GM10847 (cell line): ENCODE results near the gene BAZ1A.

ENCODE experiments used
- POLR2A ChIP-seq: IDR thresholded peaks from 2 replicates; pipeline ENCODE4 v1.6.1; 2011; ENCODE audit not compliant: insufficient read length; ENCODE audit errors: extremely low read depth

BAZ1A gene

DNA sequence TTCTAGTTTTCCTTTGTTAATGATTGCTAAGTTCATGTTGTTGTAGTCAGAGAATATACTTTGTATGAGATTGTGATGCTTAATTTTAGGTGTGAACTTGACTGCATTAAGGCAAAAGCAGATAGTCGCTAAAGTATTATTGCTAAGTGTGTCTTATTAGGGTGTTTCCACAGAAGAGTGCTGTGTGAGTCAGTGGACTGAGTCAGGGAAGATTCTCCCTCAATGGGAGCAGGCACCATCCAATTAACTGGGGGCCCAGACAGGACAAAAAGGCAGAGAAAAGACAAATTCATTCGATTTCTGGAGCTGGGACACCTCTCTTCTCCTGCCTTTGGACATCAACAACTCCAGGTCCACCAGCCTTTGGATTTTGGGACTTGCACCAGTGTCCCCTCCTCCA is 48.5 kb downstream of the BAZ1A start:
- no peak for TF ChIP-seq POLR2A

DNA sequence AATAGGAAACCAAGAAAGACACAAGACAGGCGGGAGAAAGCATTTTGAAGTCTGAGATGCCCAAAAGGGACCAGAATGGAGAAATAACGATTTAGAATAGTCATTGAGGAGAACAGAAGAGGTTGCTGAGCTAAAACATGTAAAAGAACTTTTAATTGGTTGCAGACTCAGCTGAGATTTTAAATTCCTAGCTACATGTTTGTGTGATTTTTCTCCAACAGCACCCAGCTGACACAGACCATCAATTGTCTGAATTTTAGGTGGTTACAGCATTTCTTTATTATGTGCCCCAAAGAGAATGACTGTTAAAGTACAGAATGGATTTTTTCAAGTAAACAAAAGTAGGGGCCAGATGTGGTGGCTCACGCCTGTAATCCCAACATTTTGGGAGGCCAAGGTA is 50.3 kb downstream of the BAZ1A start:
- TF ChIP-seq POLR2A, result no peak

DNA sequence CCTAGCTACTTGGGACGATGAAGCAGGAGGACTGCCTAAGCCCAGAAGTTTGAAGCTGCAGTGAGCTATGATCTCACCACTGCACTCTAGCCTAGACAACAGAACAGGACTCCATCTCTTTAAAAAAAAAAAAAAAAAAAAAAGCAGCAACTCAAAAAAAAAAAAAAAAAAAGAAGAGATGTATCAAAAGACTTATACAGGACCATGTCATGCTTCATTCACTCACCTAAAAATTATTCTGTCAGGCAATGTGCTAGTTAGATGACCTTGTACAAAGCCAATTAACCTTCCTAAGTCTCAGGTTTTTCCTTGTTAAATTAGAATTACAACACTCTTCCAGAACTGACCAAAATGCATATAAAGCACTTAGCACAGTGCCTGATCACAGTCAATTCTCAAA is 50.9 kb downstream of the BAZ1A start:
- TF ChIP-seq POLR2A, result no peak

DNA sequence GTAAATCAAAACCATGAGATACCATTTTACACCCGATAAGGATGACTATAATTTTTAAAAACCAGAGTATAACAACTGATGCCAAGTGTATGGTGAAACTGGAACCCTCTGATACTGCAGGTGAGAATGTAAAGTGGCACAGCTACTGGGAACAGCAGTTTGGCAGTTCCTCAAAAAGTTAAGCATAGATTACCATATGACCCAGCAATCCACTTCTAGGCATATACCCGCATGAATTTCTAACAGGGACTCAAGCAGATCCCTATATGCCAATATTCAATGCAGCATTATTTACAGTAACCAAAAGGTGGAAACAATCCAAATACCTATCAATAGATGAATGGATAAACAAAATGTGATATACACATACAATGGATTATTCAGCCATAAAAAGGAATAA is 57.4 kb downstream of the BAZ1A start:
- no peak for TF ChIP-seq POLR2A

DNA sequence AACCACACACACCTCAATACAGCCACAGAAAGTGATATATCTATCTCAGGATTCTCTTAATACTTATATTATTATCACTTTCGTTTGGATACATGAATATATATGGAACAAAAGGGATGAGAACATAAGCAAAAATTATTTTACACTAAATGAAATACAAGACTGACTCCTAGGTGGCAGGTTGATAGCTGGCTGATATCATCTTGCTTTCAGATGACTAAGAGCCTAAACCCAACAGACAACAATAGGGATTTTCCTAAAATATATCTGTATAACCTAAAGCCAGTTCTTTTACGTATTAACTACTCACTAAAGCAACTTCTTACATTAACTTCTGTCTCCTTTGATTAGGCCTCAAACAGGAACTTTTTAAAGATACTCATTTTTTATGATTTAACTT is 65.1 kb downstream of the BAZ1A start:
- TF ChIP-seq POLR2A, result no peak

DNA sequence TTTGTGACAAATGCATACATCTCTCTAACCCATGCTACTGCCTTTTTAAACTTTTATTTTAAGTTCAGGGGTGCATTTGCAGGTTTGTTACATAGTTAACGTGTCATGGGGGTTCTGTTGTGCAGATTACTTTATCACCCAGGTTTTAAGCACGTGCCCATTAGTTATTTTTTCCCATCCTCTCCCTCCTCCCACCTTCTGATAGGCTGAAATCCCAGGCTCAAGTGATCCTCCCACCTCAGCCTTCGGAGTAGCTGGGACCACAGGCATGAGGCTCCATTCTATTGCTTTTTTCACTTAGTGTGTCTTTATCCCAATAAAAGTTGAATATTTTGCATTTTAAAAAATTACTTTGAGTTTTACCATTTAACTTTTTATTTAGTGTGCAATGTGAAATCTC is 68.9 kb downstream of the BAZ1A start:
- TF ChIP-seq POLR2A, result no peak

DNA sequence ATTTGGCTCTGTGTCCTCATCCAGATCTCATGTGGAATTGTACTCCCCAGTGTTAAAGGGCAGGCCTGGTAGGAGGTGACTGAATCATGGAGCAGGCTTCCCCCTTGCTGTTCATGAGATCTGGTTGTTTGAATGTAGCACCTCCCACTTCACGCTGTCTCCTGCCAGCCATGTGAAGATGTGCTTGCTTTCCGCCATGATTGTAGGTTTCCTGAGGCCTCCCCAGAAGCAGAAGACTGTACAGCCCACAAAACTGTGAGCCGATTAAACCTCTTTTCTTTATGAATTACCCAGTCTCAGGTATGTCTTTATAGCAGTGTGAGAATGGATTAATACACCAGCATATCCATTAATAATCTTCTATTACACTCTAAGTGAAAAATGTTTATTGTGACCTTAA is 70.2 kb downstream of the BAZ1A start:
- no peak for TF ChIP-seq POLR2A

DNA sequence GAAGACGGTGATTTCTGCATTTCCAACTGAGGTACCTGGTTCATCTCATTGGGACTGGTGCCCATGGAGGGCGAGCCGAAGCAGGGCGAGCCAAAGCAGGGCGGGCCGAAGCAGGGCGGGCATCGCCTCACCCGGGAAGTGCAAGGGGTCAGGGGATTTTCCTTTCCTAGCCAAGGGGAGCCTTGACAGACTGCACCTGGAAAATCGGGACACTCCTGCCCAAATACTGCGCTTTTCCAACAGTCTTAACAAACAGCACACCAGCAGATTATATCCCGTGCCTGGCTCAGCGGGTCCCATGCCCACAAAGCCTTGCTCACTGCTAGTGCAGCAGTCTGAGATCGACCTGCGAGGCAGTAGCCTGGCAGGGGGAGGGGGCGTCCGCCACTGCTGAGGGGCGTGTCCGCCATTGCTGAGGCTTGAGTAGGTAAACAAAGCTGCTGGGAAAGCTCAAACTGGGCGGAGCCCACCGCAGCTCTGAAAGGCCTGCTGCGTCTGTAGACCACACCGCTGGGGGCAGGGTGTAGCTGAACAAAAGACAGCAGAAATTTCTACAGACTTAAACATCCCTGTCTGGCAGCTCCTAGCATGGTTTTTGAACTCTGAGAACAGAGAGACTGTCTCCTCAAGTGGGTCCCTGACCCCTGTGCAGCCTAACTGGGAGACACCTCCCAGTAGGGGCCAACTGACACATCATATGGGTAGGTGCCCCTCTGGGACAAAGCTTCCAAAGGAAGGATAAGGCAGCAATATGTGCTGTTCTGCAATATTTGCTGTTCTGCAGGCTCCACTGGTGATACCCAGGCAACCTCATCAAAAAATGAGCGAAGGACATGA is 77.2 kb downstream of the BAZ1A start:
- TF ChIP-seq POLR2A, result no peak

DNA sequence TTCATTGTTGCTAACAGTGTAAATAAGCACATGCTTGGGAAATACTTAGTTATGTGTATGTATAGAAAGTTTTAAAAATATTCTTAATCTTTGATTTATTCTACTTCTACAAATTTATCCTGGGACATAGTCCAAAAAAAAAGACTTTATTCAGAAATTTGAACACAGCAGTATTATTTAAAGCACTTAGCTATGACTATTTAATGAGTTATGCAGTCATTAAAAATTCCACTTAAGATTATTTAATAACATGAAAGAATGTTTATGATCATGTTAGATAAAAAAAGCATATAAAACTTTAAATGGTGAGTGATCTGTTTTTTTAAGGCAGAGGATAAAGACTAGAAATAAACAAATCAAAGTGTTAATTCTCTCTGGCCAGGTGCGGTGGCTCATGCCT is 78.3 kb downstream of the BAZ1A start:
- no peak for TF ChIP-seq POLR2A

DNA sequence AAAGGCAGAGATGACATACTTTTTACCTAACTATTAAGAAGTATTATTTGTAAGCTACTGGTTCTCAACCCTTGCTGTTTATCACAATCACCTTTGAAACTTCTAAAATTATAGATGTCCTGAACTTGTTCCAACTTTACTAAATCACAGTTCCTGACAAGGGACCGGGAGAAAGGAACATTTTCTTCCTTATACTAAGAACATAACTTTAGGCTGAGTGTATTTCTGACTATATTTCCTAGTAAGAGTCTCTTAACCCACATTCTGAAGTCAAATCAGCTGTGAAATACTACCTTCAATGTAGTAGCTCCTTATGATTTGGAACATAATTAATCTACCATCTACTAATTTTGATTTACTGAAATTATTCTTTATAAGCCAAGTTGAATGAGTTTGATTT is 80.2 kb downstream of the BAZ1A start:
- TF ChIP-seq POLR2A, result no peak

DNA sequence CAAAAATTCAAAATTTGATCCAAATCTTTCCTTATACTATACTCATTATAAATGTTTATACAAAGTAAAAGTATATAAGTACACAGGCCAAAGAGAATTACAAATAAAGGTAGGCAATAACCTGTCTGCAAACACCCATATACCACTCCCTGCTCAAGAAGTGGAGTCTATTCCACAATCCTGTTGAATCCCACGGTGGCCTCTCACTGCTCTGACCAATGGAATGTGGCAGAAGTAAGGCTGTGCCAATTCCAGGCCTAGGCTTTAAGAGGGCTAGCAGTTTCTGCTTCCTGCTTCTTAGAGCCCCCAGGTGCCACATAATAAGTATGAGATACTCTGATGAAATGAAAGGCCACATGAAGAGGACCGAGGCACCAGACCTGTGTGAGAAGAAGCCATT is 80.9 kb downstream of the BAZ1A start:
- TF ChIP-seq POLR2A, result no peak

DNA sequence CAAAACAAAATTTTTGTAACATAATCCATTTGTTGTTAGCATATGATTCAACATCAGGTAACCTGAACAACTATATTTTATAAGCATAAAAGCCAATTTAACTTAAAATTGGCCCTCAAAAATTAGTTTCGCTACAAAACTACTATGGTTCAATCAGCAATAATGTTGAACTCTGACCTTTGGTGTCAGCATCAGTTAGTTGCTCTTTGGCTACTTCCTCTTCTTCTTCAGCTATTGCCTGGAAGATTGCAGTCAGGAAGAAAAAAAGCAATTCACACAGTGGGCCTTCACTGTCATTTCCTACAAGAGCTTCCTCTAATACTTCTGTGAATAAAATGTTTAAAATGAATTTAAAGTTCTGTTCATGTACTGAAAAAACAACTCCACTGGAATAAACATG is 82.6 kb downstream of the BAZ1A start:
- no peak for TF ChIP-seq POLR2A

DNA sequence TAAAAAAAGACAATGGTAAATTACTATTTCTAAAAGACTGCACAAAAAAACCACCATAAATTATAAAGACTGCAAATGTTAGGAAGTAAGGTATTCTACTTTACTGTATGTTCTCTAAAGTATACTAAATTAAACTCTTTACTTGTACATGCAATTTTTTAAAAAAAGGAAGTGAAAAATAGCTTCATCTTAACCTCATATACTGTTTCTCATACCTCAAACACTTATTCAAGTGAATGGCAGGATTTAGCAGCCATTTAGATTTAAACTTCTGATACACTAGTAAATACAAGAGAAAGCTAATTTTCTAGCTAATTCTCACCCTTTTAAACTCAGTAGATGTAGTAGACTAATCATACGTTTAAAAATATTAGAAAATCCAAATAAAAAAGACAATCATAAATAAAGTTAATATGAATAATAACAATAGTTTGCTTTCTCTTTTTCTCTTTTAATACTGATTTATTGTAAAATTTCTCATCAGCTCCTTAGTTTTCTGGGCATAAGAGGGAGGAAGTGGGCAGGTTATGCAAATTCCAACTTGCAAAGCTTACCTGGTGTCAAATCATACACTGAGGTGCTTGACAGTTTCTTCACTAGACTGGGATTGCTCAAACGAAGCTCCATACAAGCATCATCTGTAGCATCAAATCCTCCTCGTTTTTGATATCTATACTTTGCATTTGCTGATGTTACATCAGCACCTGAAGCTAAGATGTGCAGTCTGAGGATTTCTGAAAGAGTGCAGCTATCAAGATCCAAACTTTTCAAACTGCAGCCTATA is 89.7 kb downstream of the BAZ1A start:
- no peak for TF ChIP-seq POLR2A

DNA sequence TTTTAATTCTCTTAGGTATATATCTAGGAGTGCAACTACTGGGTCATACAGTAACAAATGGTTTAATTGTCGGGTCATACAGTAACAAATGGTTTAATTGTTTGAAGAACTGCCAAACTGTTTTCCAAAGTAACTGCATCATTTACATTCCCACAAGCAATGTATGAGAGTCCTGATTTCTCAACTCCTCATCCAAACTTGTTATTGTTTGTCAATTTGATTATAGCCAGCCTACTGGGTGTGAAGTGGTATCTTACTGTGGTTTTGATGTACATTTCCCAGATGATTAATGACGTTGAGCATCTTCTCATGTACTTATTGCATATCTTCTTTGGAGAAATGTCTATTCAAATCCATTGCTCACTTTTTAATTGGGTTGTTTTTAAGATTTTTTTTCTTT is 93.1 kb downstream of the BAZ1A start:
- TF ChIP-seq POLR2A, result no peak

DNA sequence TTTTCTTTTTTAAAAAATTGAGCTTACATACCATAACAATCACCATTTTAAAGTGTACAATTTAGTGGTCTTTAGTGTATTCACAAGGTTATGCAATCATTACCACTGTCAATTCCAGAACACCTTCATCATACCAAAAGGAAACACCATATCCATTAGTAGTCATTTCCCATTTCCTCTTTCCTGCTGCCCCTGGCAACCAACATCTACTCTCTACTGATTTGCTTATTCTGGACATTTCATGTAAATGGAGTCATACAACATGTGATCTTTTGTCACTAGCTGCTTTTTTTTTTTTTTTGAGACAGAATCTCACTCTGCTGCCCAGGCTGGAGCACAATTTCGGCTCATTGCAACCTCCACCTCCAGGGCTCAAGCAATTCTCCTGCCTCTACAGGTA is 93.9 kb downstream of the BAZ1A start:
- no peak for TF ChIP-seq POLR2A

DNA sequence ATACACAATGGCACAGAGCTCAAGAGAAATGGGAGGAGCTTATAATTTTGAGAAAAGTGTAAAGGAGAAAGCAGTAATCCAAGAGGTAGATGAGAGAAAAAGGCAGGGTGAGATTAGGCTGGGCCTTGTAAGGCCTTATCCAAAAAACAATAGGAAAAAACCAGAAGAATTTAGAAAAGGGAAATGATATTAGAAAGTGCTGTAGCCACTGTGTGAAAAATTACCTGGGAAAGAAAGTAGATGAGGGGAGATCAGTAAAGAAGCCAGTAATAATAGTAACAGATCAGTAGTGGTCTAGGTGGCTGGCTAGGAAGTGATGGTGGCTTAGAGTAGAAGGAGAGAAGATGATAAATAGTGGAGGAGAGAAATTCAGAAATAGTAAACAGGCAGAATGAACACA is 94.5 kb downstream of the BAZ1A start:
- no peak for TF ChIP-seq POLR2A

DNA sequence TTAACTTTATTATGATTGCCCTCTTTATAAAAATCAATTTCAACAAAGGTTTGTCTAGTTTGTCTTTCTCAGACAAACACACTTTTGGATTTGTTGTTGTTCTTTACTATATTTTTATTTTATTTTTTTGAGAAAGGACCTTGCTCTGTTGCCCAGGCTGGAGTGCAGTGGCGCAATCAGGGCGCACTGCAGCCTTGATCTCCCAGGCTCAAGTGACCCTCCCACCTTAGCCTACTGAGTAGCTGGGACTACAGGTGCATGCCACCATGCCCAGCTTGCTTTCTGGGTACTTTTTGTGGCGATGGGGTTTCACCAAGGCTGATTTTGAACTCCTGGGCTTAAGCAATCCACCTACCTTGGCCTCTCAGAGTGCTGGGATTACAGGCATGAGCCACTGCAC is 96.4 kb downstream of the BAZ1A start:
- TF ChIP-seq POLR2A, result no peak

DNA sequence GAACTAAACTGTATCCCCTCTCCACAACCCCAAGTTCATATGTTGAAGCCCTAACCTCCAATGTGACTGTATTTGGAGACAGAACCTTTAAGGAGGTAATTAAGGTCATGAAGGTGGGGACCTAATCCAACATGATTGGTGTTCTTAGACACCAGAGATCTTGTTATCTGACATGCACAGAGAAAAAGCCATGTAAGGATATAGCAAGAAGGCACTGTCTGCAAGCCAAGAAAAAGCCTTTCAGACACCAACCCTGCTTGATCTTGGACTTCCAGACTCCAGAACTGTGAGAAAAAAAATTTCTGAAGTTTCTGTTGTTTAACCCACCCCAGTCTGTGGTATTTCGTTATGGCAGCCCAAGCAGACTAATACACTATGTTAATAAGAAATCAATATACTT is 98.5 kb downstream of the BAZ1A start:
- no peak for TF ChIP-seq POLR2A
